ENCODE results near the gene ZFR2. TPM values are rescaled to one million over a fixed set of nuclear protein-coding genes. Genes with fewer than 3 reads are reported as not detected.

The ZFR2 gene
- total RNA-seq, 1 donor from 2014 or later = not detected

DNA sequence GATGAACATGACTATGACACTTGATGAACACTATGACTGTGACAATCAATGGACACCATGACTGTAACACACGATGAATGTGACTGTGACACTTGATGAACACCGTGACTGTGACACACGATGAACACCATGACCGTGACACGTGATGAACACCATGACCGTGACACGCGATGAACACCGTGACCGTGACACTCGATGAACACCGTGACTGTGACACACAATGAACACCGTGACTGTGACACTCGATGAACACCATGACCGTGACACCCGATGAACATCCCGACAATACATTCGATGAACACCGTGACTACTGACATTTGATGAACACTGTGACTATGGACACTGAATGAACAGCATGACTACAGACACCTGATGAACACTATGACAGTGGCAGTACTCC is 30.9 kb downstream of the ZFR2 start:
- no peak for DNase-seq (ENCODE audit: low read depth)

DNA sequence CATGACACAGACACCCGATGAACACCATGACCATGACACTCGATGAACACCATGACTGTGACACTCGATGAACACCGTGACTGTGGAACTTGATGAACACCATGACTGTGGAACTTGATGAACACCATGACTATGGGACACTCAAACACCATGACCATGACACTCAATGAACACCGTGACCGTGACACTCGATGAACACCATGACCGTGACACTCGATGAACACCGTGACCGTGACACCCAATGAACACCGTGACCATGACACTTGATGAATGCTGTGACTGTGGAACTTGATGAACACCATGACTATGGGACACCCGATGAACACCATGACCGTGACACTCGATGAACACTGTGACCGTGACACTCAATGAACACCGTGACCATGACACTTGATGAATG is 31.5 kb downstream of the ZFR2 start:
- DNase-seq (ENCODE audit: low read depth) = no peak

DNA sequence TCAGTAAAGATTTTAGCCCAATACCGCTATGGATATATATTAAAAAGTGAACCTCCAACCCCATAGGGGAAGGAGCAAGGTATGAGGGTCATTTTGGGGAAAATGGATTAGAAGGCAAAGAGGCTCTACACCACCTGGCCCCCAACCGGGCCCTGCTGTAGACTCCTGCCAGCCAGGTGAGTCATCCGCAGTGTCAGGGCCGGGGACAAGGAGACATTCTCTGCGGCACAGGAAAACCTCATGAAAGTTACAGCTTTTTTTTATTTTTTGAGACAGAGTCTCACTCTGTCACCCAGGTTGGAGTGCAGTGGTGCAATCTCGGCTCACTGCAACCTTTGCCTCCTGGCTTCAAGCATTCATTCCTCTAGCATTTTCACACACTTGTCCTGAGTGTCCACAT is 32.0 kb downstream of the ZFR2 start:
- no peak for DNase-seq (ENCODE audit: low read depth)

DNA sequence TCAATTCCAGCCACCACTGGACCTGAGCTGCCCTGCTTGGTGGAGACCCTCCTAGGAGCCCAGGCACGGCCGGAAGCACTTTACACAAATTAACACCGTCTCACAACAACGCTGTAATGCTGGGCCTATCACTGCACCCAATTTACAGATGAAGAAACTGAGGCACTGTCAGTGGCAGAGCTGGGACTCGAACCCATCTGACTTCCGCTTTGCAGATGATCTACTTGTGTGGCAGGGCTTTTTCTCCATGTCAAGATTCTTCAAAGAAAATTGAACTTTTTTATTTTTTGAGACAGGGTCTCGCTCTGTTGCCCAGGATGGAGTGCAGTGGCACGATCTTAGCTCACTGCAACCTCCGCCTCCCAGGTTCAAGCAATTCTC is 33.8 kb downstream of the ZFR2 start:
- DNase-seq (ENCODE audit: low read depth) = no peak

DNA sequence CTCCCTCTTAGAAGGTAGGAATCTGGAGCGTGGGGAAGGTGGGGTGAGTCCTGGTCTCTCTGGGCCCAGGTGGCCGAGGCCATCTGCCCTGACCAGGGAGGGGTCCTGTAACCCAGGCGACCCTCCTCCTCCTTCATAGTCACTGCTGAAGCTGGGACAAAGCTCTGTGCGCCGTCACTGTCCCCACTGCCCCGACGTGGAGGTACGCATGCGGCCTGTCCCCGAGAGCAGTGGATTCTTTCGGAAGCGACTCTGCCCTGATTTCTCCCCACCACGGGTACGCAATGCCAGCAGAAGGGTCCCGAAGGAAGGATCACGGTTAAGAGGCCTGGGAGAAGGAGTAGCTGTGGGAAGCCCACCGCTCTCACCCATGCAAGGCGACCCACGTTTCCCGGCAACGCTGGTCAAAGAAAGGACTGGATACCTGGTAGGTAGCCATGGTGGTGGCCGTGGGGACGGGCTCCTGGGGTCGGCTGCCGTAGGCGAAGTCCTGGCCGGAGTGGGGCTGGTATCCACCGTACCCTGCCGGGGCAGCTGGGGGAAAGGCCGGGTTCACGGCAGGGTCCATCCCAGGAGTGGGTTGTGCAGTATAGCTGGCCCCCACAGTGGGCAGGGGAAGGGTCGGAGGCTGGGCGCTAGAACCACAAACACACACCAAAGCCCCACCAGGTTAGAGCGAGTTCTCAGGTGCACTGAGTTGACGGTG is 34.3 kb downstream of the ZFR2 start:
- no peak for DNase-seq (ENCODE audit: low read depth)

DNA sequence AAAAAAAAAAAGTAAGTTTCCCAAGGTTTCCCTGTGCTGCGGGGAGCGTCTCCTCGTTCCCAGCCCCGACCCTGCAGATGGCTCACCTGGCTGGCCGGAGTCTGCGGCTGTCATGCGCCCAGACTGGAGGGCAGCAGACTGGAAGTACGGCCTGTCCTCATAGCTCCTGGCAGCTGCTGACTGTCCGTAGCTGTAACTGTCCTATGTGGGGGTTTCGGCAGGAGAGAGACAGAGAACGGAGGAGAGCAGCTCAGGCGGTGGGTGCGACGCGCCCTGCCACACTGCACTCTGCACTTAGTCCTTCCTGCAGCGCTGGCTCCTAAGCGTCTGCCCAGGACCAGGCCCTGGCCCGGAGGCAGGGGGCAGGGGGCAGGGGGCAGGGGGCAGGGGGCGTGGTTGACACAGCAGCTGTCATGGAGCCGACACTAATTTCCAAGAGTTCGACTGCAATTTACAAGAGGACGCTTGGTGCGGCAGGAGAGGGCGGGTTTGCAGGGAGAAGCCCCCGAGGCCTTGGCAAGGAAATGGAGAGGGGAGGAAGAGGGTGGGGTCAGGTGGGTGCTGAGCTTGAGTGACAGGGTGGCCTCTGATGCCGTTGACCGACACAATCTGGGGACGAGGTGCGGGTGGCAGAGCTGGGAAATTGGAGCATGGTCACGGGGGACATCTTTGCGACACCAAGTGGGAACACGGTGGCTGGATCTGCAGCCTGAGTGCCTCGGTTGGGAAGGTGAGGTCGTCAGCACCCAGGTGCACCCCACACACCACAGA is 35.1 kb downstream of the ZFR2 start:
- no peak for DNase-seq (ENCODE audit: low read depth)

DNA sequence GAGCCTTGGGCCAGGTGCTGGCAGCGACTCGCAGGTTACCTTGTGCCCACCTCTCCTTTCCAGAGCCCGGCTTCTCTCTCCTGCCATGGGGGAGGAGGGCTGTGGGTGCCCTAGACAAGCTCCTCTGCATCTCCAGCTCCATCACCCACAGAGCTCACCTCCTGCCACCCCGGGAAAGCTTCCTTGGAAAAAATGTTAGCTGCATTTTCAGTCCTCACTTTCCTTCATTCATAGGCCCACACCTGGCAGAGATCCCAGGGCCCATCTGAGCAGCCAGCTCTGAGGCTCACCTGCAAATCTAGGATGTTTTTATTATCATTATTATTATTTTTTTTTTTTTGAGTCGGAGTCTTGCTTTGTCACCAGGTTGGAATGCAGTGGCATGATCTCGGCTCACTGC is 36.8 kb downstream of the ZFR2 start:
- no peak for DNase-seq (ENCODE audit: low read depth)

DNA sequence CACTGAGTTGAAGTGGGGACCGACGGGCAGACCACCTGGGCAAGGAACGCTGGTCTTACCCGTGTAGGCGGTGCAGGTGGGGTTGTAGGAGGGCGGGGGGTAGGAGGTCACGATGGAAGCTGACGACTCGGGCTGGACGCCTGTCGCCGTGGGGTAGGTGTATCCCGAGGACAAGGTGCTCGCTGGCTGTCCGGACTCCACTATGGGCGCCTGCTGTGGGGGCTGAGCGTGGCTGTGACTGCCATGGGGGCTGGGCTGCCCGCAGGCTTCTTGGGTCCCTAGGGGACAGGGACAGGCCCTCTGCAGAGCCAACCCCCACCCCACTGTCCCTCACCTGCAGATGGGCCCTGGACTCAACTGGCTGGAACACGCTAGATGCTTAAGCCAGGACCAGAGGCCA is 37.2 kb downstream of the ZFR2 start:
- DNase-seq (ENCODE audit: low read depth) = no peak

DNA sequence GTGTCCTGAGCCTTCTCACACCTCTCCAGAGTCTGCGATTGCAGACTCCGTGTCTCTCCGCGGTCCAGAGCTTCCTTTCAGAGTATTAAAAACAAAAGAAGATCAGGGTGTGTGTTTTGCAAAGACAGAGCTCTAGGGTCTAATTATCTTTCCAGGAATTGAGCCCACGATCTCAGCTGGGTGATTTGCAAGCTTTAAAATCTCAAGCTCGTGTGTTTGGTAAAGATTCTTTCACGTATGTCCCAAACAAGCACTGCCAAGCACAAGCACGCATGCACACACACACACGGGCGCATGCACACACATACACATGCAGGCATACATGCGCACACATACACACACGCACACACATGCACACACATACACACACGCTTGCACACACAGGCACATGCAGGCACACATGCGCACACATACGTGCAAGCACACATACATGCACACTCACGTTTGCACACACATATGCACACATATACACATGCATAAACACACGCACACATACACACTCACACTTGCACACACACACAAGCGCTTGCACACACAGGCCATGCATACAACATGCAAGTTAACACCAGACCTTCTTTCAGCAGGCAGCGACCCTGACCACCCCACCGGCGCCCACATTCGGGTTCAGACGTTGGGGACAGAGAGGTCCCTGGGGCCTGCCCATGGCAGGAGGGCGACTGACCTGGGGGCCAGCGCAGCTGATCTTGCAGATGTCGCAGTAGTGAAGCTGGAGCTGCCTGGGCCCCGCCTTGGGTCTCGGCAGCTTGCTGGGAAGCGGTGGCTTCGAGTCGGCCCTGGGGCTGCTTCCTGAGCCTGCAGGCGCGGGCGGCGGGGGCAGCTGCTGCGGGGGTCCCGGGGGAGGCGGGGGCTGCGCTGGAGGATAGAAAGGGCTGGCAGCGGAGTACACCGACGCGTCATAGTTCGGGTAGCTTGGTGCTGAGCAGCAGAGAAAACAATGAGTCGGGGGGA is 37.9 kb downstream of the ZFR2 start:
- DNase-seq (ENCODE audit: low read depth) = no peak

DNA sequence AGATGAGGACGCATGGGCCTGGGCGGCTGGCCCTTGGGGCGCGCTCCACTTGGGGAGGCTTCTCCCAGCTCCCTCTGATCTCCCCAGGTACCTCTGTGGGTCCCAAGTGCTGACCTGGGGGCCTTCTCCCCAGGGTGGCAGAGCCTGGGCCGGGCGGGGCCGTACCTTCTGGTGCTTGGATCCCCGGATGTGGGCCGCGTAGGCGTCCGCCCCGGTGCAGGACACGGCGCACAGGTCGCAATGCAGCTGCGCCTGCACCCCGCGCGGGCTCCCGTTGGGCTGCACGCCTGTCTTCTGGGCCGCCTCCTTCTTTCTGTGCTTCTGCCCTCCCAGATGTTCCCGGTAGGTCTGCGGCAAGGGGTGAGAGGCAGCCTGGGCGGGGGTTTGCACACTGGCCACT is 41.5 kb downstream of the ZFR2 start:
- DNase-seq (ENCODE audit: low read depth) = no peak

DNA sequence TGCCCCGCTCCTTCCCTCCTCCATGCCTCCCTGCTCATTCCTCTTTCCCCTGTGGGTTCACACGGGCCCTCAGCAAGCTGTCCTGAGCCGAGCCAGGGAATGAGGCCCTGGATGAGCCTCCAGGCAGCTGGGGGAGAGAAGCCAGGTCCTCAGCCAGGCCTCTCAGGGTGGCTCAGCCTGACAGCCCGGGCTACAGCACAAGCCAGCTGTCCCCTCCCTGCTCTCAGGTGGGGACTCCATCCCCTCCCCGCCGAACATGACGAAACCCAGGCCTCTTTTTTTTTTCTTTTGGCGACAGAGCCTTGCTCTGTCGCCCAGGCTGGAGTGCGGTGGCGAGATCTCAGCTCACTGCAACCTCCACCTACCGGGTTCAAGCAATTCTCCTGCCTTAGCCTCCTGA is 42.7 kb downstream of the ZFR2 start:
- no peak for DNase-seq (ENCODE audit: low read depth)

DNA sequence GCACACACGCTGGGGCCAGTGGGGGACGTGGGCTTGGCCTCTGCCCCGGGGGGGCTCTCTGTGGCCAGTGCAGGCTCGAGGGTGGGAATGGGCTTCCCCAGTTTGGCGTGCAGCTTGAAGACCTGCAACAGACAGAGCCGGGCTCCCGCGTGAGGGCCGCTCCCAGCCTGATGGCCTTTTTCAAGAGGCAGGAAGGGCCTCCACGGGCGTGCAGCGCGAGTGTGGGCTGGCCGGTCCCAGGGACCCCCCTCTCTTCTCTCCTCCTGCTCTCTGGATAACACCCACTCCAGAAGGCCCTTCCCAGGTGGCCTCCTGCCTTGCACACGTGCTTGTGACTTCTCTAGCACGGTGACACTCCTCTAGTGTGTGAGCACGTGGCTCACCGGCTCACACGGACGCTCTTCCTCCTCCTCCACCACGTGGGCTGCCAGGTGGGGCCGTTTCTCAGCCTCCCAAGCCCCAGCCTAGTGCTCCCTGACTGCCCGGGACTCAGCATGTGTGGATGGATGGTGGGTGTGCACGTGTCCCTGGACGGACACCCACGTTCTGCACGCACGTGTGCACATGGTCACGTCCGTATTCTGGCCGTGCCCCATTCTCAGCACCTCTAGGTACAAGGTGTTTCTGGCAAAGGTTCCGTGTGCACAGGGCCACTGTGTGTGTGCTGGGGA is 43.4 kb downstream of the ZFR2 start:
- no peak for DNase-seq (ENCODE audit: low read depth)

DNA sequence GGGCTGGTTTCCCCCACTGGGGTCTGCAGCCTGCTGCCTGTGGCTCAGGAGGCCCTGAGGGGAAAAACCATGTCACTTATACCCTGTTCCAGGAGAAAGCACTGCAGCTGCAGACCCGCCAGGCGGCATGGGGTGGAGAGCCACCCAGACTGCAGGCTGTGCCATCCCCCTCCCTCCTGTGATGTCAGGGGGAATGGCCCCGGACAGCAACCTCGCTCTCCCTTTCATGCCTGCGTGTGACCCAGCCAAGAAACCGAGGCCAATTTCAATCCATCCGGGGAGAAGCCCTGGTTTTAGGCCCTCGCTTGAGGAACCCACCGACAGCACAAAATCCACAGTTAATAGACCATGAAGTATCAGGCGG is 45.5 kb downstream of the ZFR2 start:
- DNase-seq (ENCODE audit: low read depth) = no peak

DNA sequence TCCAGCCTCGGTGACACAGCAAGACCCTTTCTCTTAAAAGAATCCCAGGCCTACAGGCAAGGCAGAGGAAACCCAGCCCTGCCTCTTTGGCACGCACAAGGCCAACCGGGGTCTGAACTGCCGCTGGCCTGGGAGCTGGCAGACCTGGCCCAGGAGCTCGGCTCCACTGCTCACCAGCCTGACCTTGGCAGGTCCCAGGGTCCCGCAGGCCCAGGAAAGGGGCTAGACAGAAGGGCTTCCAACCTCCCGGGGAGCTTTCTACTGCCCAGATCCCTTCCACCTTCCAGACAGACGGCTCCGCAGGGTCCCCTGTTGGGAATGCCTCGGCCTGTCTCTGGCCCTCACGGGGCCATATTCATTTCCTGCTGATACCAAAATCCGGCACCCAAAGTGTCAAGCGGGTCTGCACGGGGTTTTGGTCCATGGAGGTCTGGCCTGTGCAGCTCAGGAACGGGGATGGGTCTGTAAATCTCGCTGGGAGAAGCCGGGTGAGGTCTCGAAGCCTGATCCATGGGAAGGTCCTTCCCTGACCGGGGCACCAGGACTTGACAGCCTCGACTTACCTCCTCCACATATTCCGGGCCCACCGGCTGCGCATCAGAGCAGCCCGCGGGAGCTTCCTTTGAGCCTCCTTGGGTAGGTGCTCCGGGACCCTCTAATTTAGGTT is 46.0 kb downstream of the ZFR2 start:
- DNase-seq (ENCODE audit: low read depth) = no peak

DNA sequence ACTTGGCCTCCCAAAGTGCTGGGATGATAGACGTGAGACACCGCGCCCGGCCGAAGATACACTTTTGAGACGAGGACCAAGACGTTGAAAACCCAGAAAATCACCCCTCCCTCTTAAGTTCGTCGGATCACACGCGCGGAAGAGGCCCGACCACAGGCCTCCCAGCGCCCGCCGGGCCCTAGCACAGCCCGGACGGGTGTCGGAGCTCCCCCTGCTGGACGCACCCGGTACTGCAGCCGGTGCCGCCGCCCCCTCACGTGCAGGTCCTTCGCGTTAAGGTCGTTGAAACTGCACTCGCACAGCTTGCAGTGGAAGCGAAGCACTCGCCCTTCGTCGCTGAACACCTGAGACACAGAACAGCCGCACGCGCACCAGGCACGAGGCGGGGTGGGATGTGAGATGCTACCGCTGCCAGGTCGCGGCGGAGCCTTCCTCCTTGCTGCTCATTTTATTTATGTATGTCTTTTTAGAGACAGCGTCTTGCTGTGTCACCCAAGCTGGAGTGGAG is 46.9 kb downstream of the ZFR2 start:
- peak; percentile 8 for DNase-seq (ENCODE audit: low read depth)

DNA sequence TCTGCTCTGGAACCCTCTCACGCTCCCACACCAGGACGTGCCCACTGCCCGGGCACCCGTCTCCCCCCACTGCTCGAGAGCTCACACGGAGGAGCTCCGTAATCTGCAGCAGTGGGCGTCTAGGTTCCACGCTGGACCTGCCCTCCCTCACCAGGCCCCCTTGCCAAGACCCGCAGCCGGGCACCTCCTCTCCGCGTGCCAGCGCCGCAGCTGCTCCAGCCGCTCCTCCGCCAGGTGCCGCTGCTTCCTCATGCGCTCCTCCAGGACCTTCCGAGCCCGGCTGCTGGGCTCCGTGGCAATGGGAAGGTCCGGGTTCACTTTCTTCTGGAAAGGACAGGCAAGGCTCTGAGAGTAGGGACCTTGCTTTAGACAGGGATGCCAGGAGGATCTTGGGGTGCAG is 47.7 kb downstream of the ZFR2 start:
- no peak for DNase-seq (ENCODE audit: low read depth)

DNA sequence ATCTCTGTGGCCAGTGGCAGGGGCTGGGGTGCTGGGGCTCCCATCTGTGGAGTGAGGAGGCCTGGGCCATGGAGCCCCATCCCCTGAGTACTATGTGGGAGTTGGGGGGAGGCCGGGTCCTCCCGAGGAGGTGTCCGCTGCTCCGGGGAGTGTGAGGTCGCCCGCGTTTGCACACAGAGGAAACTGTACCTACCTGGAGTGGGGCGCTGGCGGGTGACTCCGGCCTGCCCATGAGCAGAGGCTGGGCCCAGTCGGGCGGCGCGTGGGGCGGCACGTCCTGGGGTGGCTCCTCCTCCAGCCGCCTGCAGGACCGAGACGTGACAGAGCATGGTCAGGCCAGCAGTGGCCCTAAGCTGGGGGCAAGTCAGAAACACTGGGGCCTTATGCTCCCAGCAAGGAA is 48.8 kb downstream of the ZFR2 start:
- no peak for DNase-seq (ENCODE audit: low read depth)

DNA sequence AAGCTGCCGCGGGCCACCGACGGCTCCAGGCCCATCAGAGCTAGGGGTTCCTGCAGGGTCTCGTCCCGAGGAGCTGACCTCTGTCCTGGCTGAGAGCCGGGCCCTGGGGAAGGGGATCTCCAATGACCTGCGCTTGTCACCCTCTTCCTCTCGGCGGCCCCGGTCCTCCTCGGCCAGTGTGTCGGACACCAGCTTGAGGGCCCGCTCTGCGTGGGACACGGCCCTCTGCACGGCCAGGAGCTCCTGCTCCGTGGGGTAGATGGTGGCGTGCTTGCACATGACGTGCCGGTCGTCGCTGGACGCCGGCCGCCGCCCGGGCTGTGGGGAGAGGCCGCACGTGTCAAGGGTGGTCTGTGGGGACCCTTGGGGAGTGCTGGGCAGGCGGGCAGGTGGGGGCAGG is 49.9 kb downstream of the ZFR2 start:
- no peak for DNase-seq (ENCODE audit: low read depth)

DNA sequence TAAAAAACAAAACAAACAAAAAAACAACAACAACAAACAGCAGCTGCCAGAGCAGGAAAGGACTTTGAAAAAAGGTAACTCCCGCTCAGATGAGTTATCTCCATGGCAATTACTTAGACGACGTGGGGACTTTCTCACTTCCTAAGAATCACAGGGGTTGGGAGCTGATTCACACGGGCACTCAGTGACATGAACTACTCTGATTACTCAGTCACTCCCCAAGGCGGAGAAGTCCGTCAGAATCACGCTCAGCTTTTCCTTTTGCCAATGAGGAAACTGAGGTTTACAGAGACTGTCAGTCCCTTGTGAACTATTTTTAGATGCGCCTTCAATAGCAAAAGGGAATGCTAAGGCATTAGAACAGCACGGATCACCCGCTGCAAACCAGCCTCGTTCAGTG is 50.4 kb downstream of the ZFR2 start:
- peak; percentile 6 for DNase-seq (ENCODE audit: low read depth)

DNA sequence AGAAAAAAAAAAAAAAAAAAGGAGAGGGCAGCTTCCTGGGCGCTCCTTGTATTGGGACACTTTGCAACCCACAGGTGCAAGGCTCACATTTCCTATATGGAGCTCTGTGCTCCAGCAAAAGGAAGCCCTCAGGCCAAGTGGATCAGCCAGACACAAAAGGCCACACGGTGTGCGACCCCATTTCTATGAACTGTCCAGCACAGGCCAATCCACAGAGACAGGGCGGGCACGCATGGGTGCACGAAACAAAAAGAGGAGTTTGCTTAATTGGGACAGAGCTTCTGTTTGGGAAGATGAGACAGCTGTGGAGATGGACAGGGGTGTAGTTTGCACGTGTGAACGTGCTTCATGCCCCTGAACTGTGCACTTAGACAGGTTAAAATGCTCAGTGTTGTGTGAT is 51.1 kb downstream of the ZFR2 start:
- no peak for DNase-seq (ENCODE audit: low read depth)

Measured in myocyte (in vitro differentiated cells).